ENCODE results near the gene ACTRT1.

The ACTRT1 gene

GRCh38 chrX:128052303-128052702, at the start of gene ACTRT1:
Gene ACTRT1, minus strand, starts transcription at chrX:128052403. Its CDS starts 197 bp downstream, at chrX:128052206.
- DNase-seq (ENCODE audit: low read depth in 2 of 2, low spot score in 1 of 2): no peak

- DNase-seq (ENCODE audit: low read depth in 2 of 2, low spot score in 1 of 2): no peak
These were observed 26.3 kb upstream of the ACTRT1 start for GRCh38 chrX:128078545-128078944.

GRCh38 chrX:128057421-128057820, 5.2 kb upstream of the ACTRT1 start:
- no peak for DNase-seq (ENCODE audit: low read depth in 2 of 2, low spot score in 1 of 2)

- DNase-seq (ENCODE audit: low read depth in 2 of 2, low spot score in 1 of 2): no peak
These were observed 677 bp downstream of the ACTRT1 start for GRCh38 chrX:128051526-128051925.

- DNase-seq (ENCODE audit: low read depth in 2 of 2, low spot score in 1 of 2): no peak
These were observed 16.9 kb downstream of the ACTRT1 start for GRCh38 chrX:128035318-128035717.

- no peak for DNase-seq (ENCODE audit: low read depth in 2 of 2, low spot score in 1 of 2)
These were observed 30.6 kb downstream of the ACTRT1 start for GRCh38 chrX:128021566-128021965.

- DNase-seq (ENCODE audit: low read depth in 2 of 2, low spot score in 1 of 2): no peak
These were observed 31.5 kb downstream of the ACTRT1 start for GRCh38 chrX:128020701-128021100.

- no peak for DNase-seq (ENCODE audit: low read depth in 2 of 2, low spot score in 1 of 2)
These were observed 33.0 kb downstream of the ACTRT1 start for GRCh38 chrX:128019218-128019617.

- no peak for DNase-seq (ENCODE audit: low read depth in 2 of 2, low spot score in 1 of 2)
These were observed 40.2 kb downstream of the ACTRT1 start for GRCh38 chrX:128012015-128012414.

- no peak for DNase-seq (ENCODE audit: low read depth in 2 of 2, low spot score in 1 of 2)
These were observed 44.3 kb downstream of the ACTRT1 start for GRCh38 chrX:128007882-128008281.
